Brain pericyte (primary cell): ENCODE results near the gene MOXD1.

Experiments used
- DNase-seq: peaks from one replicate; pipeline ENCODE4 v3.0.0-alpha.2; 2012; ENCODE audit warnings: low read depth, low spot score

MOXD1 gene

DNA sequence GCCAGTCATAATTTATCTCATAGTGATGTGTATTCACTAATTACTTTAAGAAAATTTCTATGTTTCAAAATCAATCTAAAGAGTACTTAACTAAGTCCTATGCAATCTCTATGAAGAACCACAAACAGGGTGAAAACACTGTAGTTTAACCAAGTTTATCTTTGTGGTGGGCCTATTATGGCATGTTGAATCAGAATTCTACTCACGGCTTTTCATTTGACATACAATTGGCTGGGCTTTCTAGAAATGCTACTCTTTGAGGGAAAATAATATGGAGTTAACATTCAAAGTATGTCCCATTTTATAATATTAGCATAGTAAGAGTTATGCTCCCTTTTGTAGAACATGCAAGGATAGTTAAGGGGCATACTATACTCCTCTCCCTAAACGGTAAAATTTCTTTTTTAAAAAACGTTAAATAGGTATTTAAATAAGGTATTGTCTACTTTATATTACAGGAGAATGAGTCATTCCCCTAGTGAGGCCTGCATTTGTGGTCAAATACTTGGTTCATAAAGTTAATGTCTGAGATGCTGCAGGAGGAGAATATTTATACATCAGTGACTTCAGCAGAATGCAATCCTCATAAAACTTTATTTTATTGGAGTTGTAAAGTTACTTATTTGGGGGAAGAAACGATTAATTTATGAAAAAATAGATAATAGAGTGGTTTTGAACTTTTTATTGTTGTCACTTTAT, 1.8 kb downstream of the MOXD1 start:
- DNase-seq, result no peak

GRCh38 chr6:132395015-132395597, 6.2 kb downstream of the MOXD1 start:
- no peak for DNase-seq

DNA sequence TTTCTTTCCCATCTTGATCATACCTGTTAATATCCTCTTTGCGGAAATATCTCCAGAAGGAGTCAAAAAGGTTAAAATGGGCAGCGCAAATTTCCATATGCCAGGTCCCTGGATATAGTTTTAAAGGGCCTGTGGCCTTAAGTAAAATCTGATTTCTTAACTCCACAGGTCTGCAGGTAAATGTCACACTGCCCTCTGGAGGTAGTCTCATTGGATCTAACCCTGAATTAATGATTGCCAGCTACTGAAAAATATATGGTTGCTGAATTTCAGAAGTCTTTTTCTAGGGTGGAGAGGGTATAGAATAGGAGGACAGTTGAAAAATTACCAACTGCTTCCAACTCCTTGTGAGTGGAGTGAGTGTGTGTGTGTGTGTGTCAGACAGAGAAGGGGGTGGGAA, 8.5 kb downstream of the MOXD1 start:
- DNase-seq, result no peak

- DNase-seq, result no peak
Measured at GRCh38 chr6:132392270-132392646, 9.0 kb downstream of the MOXD1 start.

DNA sequence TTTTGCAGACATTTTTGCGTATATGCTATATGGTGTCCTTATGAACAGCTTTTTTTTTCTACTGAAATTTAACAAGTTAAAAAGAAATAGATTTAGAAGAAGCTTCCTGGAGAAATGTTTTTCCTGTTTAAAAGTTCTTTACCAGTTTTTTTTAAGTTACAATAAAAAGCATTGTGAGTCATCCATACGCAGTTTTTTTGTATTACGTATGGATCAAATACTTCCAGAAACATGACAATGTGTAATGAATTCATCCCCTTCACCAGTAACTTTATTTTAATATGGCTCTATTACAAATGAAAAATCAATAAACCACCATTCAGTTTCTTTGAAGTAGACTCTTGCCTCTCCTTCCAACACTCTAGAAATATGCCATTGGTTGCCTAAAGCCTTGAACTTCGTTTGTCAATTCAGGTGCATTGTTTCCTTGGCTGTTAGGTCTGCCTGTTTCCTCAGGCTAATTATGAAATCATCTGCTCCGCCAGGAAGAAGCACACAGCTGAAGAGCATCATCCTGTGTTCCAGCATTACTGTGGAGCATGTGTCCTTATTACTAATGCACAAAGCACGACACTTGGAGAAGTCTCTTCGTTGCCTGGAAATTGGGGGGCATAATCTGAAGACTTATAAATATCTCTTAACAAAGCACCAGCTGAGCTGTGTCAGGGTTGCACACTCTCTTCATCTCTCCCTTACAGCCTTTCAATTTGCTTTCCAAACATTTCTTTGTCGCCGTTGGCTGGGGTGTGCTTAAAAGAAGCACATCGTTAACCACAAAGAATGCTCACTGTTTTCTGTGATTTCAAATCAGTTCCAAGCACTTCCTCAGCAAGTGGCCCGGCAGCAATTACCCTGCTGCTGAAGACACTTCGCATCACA, 9.6 kb downstream of the MOXD1 start:
- DNase-seq, result no peak

GRCh38 chr6:132390451-132390850, 10.8 kb downstream of the MOXD1 start:
- no peak for DNase-seq

DNA sequence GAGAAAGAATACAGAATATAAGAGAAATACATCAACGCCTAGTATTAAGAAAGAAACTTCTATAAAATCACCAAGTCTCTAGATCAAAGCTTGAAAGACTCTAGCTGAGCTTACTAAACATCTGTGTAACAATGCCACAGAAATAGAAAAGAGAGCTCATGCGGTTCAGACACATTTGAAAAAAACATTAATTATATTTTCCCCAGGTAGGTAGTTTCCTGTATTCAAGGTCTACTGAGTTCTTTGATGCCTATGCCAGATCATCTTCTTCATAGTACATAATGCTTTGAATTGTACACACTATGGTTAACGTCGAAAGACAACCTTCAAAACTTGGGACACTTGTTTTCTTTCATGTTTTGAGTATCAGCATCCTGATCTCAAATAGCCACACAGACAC, 11.3 kb downstream of the MOXD1 start:
- DNase-seq, result no peak

DNA sequence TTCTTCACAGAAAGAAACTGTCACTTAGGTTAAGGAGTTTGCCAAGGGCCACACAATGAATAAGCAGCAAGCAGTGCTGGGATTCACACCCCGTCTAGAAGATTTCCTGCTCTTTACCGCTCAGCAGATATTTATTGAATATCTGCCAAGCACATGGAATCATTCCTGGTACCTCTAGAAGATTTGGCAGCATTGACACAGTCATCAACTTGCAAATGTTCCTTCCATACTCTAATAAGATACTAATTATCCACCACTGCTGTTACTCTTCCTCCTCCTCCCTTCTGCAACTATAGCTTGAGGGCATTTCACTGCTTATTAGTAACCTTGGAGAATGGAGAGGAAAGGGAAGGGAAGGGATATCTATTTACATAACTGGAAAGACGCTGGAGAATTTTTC, 13.0 kb downstream of the MOXD1 start:
- DNase-seq, result no peak

GRCh38 chr6:132382630-132383175, 18.6 kb downstream of the MOXD1 start:
- no peak for DNase-seq

DNA sequence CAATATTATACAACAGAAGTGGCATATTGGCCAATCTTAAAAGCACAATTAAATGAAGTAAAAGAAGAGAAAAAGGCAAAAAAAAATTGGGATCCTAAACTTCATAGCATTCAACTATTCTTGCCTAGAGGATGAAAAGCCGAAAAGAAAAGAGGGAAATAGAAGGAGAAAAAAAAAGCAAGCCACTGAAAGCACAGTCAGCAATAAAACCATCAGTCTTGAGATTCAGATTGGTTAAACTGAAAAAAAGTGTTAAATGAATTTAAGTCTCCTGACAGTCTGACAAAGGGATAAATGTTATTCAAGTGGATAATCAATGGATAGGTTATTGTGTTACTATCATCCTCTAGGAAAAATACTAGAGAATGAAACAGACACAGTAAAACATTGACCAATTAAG, 19.9 kb downstream of the MOXD1 start:
- DNase-seq, result no peak

DNA sequence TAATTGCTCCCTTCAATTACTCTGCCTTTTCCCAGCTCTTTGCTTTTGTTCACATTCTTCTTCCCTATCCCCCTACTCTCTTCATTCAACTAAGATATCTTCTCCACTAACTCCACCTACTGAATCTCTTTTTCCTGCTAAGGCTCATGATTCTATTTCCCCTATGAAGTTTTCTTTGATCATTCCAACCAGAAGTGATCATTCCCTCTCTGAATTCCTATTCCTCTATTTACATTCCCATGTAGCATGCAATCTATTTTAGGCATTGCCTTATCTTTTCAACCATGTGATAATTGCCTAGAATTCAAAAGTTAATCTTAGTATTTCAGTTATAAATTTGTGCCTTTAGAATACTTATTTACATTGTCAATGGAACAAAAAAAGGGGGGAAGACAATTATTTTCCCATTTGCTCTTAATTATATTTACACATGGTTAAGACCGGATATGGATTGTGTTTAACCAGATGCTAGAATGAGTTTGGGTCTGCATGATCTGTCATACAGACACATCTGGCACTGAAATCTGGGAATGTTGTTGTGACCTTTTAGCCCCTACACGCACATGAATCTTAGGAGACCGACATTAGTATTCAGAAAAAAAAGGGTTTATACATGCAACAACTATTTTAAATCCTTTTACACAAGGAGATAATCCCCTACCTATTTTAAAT, 20.8 kb downstream of the MOXD1 start:
- DNase-seq, result no peak

- no peak for DNase-seq
Measured at GRCh38 chr6:132369526-132369925, 31.7 kb downstream of the MOXD1 start.

- no peak for DNase-seq
Measured at GRCh38 chr6:132368916-132369481, 32.3 kb downstream of the MOXD1 start.

DNA sequence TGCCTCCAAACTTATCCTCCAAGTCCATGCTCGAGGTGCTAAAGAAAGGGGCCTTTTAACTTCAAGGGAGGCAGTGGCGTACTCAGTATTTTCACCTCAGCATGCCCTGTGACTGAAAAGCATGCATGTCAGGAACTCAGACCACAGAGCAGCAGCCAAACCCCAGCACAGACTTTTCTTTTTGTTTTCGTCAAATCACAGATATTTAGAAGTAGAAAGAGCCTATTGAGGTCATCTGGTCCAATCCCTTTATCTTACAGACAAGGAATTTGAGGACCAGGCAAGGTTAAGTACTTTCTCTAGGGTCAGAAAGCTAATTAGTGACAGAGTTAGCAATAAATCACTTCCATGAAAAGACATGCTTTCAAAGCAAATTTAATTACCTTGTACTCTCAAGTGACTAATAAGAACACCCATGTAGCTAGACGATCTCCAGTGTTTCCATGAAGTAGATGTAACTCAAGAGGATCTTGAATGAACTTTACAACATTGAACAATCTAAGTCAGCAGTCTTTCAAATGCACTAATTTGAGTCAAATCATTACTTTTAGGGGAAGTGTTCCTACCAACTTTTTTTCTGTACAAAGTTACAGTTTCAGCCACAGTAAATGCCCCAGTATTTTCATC, 35.9 kb downstream of the MOXD1 start:
- DNase-seq, result no peak

GRCh38 chr6:132364306-132365074, 36.8 kb downstream of the MOXD1 start:
- no peak for DNase-seq

GRCh38 chr6:132362442-132363185, 38.7 kb downstream of the MOXD1 start:
- no peak for DNase-seq

DNA sequence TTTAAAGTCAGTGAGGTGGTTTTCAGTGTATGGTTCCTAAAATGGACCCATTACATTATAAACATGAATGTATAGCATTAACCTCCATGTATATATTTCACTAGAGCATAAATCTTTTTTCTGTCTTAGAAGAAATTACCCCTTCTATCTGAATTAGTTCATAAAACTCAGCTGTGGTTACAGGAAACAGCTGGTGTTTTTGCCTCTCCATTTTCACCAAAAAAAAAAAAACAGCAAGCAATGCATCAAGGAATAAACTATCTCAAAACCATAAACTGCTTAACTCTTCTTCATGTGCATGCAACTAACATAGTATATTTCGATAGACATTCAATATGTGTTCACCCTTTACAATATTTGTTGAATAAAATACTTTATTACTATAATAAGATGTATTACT, 40.2 kb downstream of the MOXD1 start:
- DNase-seq, result no peak

- no peak for DNase-seq
Measured at GRCh38 chr6:132359886-132360285, 41.4 kb downstream of the MOXD1 start.

- no peak for DNase-seq
Measured at GRCh38 chr6:132357120-132357519, 44.2 kb downstream of the MOXD1 start.
